HG02870 (cell line): ENCODE results near the gene COPS9.

Source experiments
- ATAC-seq: cut with Tn5 transposase; IDR thresholded peaks from one replicate; pipeline ENCODE4 v1.9.1; 2021; ENCODE audit warnings: mild to moderate bottlenecking, moderate library complexity; ENCODE audit not compliant: unreplicated experiment

Gene COPS9

GRCh38 chr2:240151477-240152031 is 15.4 kb upstream of the COPS9 start:
- no peak for ATAC-seq

GRCh38 chr2:240149943-240150784 is 14.1 kb upstream of the COPS9 start:
- ATAC-seq, result no peak

- no peak for ATAC-seq
Measured at GRCh38 chr2:240147911-240148587, 11.9 kb upstream of the COPS9 start.

- ATAC-seq, result no peak
Measured at GRCh38 chr2:240147382-240147781, 11.3 kb upstream of the COPS9 start.

- ATAC-seq, result no peak
Measured at GRCh38 chr2:240146627-240147278, 10.6 kb upstream of the COPS9 start.

GRCh38 chr2:240146141-240146561 is 10.0 kb upstream of the COPS9 start:
- no peak for ATAC-seq

GRCh38 chr2:240145461-240145860 is 9.4 kb upstream of the COPS9 start:
- no peak for ATAC-seq

- no peak for ATAC-seq
Measured at GRCh38 chr2:240144649-240145261, 8.7 kb upstream of the COPS9 start.

GRCh38 chr2:240143801-240144648 is 7.9 kb upstream of the COPS9 start:
- no peak for ATAC-seq

- no peak for ATAC-seq
Measured at GRCh38 chr2:240143276-240143675, 7.2 kb upstream of the COPS9 start.

GRCh38 chr2:240142859-240143258 is 6.8 kb upstream of the COPS9 start:
- no peak for ATAC-seq

GRCh38 chr2:240142256-240142775 is 6.2 kb upstream of the COPS9 start:
- ATAC-seq, result no peak

- no peak for ATAC-seq
Measured at GRCh38 chr2:240141736-240142135, 5.6 kb upstream of the COPS9 start.

GRCh38 chr2:240140920-240141319 is 4.8 kb upstream of the COPS9 start:
- ATAC-seq, result no peak

GRCh38 chr2:240140511-240140910 is 4.4 kb upstream of the COPS9 start, which contains the start of gene OTOS:
OTOS (minus strand) TSS chr2:240140658; CDS start chr2:240140326, 332 bp downstream.
- ATAC-seq, result no peak

- no peak for ATAC-seq
Measured at GRCh38 chr2:240139666-240140393, 3.7 kb upstream of the COPS9 start.

- ATAC-seq, result no peak
Measured at GRCh38 chr2:240139011-240139441, 2.9 kb upstream of the COPS9 start.

GRCh38 chr2:240138254-240138984 is 2.3 kb upstream of the COPS9 start:
- no peak for ATAC-seq
